Measurements from ENCODE around the gene CRACDL. TPM values are rescaled to one million over a fixed set of nuclear protein-coding genes. Genes with fewer than 3 reads are reported as not detected.

Gene CRACDL
- total and polyA plus RNA-seq, 2 donors (not counting 3 experiments of a cell fraction or from before 2014, with no cell fraction given) = 0.92 to 6.3 TPM

GRCh38 chr2:98972582-98973167, 36.6 kb upstream of the CRACDL start:
- H3K27me3 ChIP-seq (ENCODE audit: control insufficient read depth in 2 of 2, insufficient read depth in 2 of 2, low read length in 2 of 2) = peaks cover 0 to 1% of the 10 kb centered on the region in 2 experiments
- no peaks in the 10 kb centered on the region for H3K9me3 ChIP-seq (replicated peaks; ENCODE audit: control insufficient read depth, insufficient read depth, low read length)
- CTCF ChIA-PET = no interaction called here
- H3K4me2 ChIP-seq (ENCODE audit: insufficient read depth, low read length) = no peak overlapping the region
- no peaks in the 10 kb centered on the region for H3K9me1 ChIP-seq (replicated peaks; ENCODE audit: control insufficient read depth, extremely low read depth, insufficient read depth, low read length)
- FAIRE-seq = no peak
- no peak for DNase-seq (ENCODE audit: low read depth, low spot score)
- dilution Hi-C loops (cut with MboI; ENCODE audit: extremely low pct_ligation_motif_present, low sequenced_read_pairs) (no loop called here), intact Hi-C loops (cut with micrococcal nuclease) (no loop called here)
- no peak overlapping the region for H3K9ac ChIP-seq (replicated peaks; ENCODE audit: extremely low read depth, insufficient read depth, low read length)
- no peak overlapping the region for H2AFZ ChIP-seq (ENCODE audit: low read depth, low read length)
- H3K79me2 ChIP-seq (ENCODE audit: control insufficient read depth, insufficient read depth, low read length) = no peaks in the 10 kb centered on the region
- TF ChIP-seq POLR2A (IDR thresholded peaks at IDR 0.05; ENCODE audit: low read depth, low read length) (no peak), JUN (IDR thresholded peaks at IDR 0.05; ENCODE audit: borderline replicate concordance, insufficient read depth, insufficient read length, low read depth) (no peak), POLR2AphosphoS5 (IDR thresholded peaks at IDR 0.05; ENCODE audit: insufficient read depth, low read depth, low read length) (no peak), EZH2 (IDR thresholded peaks at IDR 0.05; ENCODE audit: borderline replicate concordance, low read depth, low read length, severe bottlenecking) (no peak), FOS (IDR thresholded peaks at IDR 0.05; ENCODE audit: borderline replicate concordance, insufficient read depth, low read length) (no peak), CTCF (IDR thresholded peaks at IDR 0.05; ENCODE audit: extremely low read depth in 1 of 2, insufficient read depth in 1 of 2, low read depth in 1 of 2, low read length in 2 of 2) (no peak), GATA2 (IDR thresholded peaks at IDR 0.05; ENCODE audit: insufficient read depth, insufficient read length, low read depth, low read length) (no peak)
- H3K4me3 ChIP-seq (replicated peaks in 1 of 3; ENCODE audit: insufficient read depth in 1 of 3, low read depth in 1 of 3, low read length in 3 of 3) = no peak overlapping the region
- no peaks in the 10 kb centered on the region for H4K20me1 ChIP-seq (replicated peaks; ENCODE audit: control insufficient read depth, extremely low read depth, insufficient read depth, low read length)
- POLR2A ChIA-PET = no interaction called here
- no peaks in the 10 kb centered on the region for H3K36me3 ChIP-seq (ENCODE audit: control insufficient read depth in 2 of 2, extremely low read depth in 1 of 2, insufficient read depth in 2 of 2, low read length in 2 of 2)
- BruUV-seq (replicated peaks) = no TSS peak
- no peak overlapping the region for H3K27ac ChIP-seq (ENCODE audit: insufficient read depth, low read depth, low read length)
- H3K4me1 ChIP-seq (ENCODE audit: control insufficient read depth, extremely low read depth, insufficient read depth, low read length) = no peaks in the 10 kb centered on the region
